ENCODE results near the gene MTHFD1.

MTHFD1 gene

GRCh38 chr14:64401949-64402348 is 13.8 kb downstream of the MTHFD1 start:
- Histone ChIP-seq H3K27ac (no peak overlapping the region), H3K27me3 (ENCODE audit: insufficient read depth, low read depth, severe bottlenecking) (no peaks in the 10 kb centered on the region), H3K9me3 (ENCODE audit: severe bottlenecking) (no peaks in the 10 kb centered on the region), H3K36me3 (peaks cover 36% of the 10 kb centered on the region), H3K4me3 (ENCODE audit: low read depth, low read length) (no peak overlapping the region)
- no peak for DNase-seq
- no peak for TF ChIP-seq CTCF (IDR thresholded peaks at IDR 0.05; ENCODE audit: low read depth, low read length)

GRCh38 chr14:64405295-64405694 is 17.1 kb downstream of the MTHFD1 start:
- no peaks in the 10 kb centered on the region for H3K9me3 ChIP-seq (ENCODE audit: severe bottlenecking)
- DNase-seq: no peak
- peaks cover 36% of the 10 kb centered on the region for H3K36me3 ChIP-seq
- no peak overlapping the region for H3K4me3 ChIP-seq (ENCODE audit: low read depth, low read length)
- no peak for TF ChIP-seq CTCF (IDR thresholded peaks at IDR 0.05; ENCODE audit: low read depth, low read length)
- no peak overlapping the region for H3K27ac ChIP-seq
- H3K27me3 ChIP-seq (ENCODE audit: insufficient read depth, low read depth, severe bottlenecking): no peaks in the 10 kb centered on the region

- Histone ChIP-seq H3K4me3 (ENCODE audit: low read depth, low read length) (no peak overlapping the region), H3K27me3 (ENCODE audit: insufficient read depth, low read depth, severe bottlenecking) (no peaks in the 10 kb centered on the region), H3K36me3 (peaks cover 40% of the 10 kb centered on the region), H3K9me3 (ENCODE audit: severe bottlenecking) (no peaks in the 10 kb centered on the region), H3K27ac (no peak overlapping the region)
- TF ChIP-seq CTCF (IDR thresholded peaks at IDR 0.05; ENCODE audit: low read depth, low read length): no peak
- no peak for DNase-seq
These were observed 19.2 kb downstream of the MTHFD1 start for GRCh38 chr14:64407329-64407728.

GRCh38 chr14:64409126-64409920 is 21.2 kb downstream of the MTHFD1 start:
- Histone ChIP-seq H3K27ac (no peak overlapping the region), H3K27me3 (ENCODE audit: insufficient read depth, low read depth, severe bottlenecking) (no peaks in the 10 kb centered on the region), H3K9me3 (ENCODE audit: severe bottlenecking) (no peaks in the 10 kb centered on the region), H3K4me3 (ENCODE audit: low read depth, low read length) (no peak overlapping the region), H3K36me3 (peaks cover 40% of the 10 kb centered on the region)
- TF ChIP-seq CTCF (IDR thresholded peaks at IDR 0.05; ENCODE audit: low read depth, low read length): no peak
- no peak for DNase-seq

- Histone ChIP-seq H3K9me3 (ENCODE audit: severe bottlenecking) (no peaks in the 10 kb centered on the region), H3K27me3 (ENCODE audit: insufficient read depth, low read depth, severe bottlenecking) (no peaks in the 10 kb centered on the region), H3K36me3 (peaks cover 41% of the 10 kb centered on the region), H3K4me3 (ENCODE audit: low read depth, low read length) (no peak overlapping the region), H3K27ac (no peak overlapping the region)
- DNase-seq: no peak
- no peak for TF ChIP-seq CTCF (IDR thresholded peaks at IDR 0.05; ENCODE audit: low read depth, low read length)
These were observed 22.1 kb downstream of the MTHFD1 start for GRCh38 chr14:64410084-64410774.

All from WERI-Rb-1 (cell line).